GM18861 (cell line): Measurements from ENCODE around the gene PSMA2.
A peak's percentile ranks its signal among the peaks of the same experiment; 100 is the strongest.
"Not testable (repeated sequence)": the region's sequence is repeated elsewhere in the genome, so short reads cannot be mapped to it uniquely, and the experiment has no call there.

ENCODE experiments used
- ATAC-seq: cut with Tn5 transposase; IDR thresholded peaks from one replicate; pipeline ENCODE4 v1.9.1; 2021; ENCODE audit not compliant: unreplicated experiment

The PSMA2 gene

GRCh38 chr7:42907316-42907715, 24.7 kb downstream of the PSMA2 start:
- no peak for ATAC-seq

- no peak for ATAC-seq
These were observed 25.8 kb downstream of the PSMA2 start for GRCh38 chr7:42906181-42906580.

- no peak for ATAC-seq
These were observed 29.6 kb downstream of the PSMA2 start for GRCh38 chr7:42902331-42902730.

GRCh38 chr7:42900842-42901241, 31.1 kb downstream of the PSMA2 start:
- no peak for ATAC-seq

GRCh38 chr7:42893346-42894240, 38.4 kb downstream of the PSMA2 start:
- ATAC-seq, result no peak

- ATAC-seq, result no peak
These were observed 45.0 kb downstream of the PSMA2 start for GRCh38 chr7:42886893-42887505.

GRCh38 chr7:42886129-42886528, 45.8 kb downstream of the PSMA2 start:
- no peak for ATAC-seq

GRCh38 chr7:42885183-42885582, 46.8 kb downstream of the PSMA2 start:
- ATAC-seq, result not testable (repeated sequence)

GRCh38 chr7:42883950-42884349, 48.0 kb downstream of the PSMA2 start:
- ATAC-seq, result no peak

GRCh38 chr7:42880392-42880791, 51.6 kb downstream of the PSMA2 start:
- no peak for ATAC-seq

GRCh38 chr7:42878303-42878702, 53.7 kb downstream of the PSMA2 start:
- no peak for ATAC-seq

GRCh38 chr7:42877862-42878261, 54.1 kb downstream of the PSMA2 start:
- ATAC-seq, result no peak

- peak; percentile 83 for ATAC-seq
These were observed 55.5 kb downstream of the PSMA2 start for GRCh38 chr7:42876182-42877068.

- peak; percentile 98 for ATAC-seq
These were observed 62.6 kb downstream of the PSMA2 start for GRCh38 chr7:42869131-42870020.

- no peak for ATAC-seq
These were observed 63.5 kb downstream of the PSMA2 start for GRCh38 chr7:42868480-42868879.
